OCI-LY7 (cell line): ENCODE data around the gene CACNA1I. TPM values are rescaled to one million over a fixed set of nuclear protein-coding genes. Genes with fewer than 3 reads are reported as not detected.

Experiments used
- BruUV-seq: library from RNA; stranded (reverse); fragments of 400-500 nt; replicated peaks from 2 replicates; lab custom pipeline; 2021; lab: Mats Ljungman, UMichigan
- CTCF ChIA-PET: fragments of 300-600 bp; sonication (Branson Sonifier 250); formaldehyde crosslinking; loops from one replicate; lab custom pipeline; 2022; ENCODE audit warnings: antibody characterized with exemption; ENCODE audit not compliant: unreplicated experiment; lab: Charles Lee
- POLR2A ChIA-PET: fragments of 300-600 bp; sonication (Branson Sonifier 250); formaldehyde crosslinking; loops from one replicate; lab custom pipeline; 2022; ENCODE audit warnings: antibody characterized with exemption; lab: Charles Lee
- DNase-seq: peaks from one replicate; pipeline ENCODE4 v3.0.0-alpha.2; 2015; ENCODE audit warnings: low spot score
- H2AFZ ChIP-seq: fragments of 200-600 bp; sonication (generic), shearing (Covaris generic); 2 replicates; pipeline ENCODE4 v1.6.1; 2014; ENCODE audit warnings: mild to moderate bottlenecking, antibody characterized with exemption, low read length, moderate library complexity
- H3K27ac ChIP-seq: fragments of 200-600 bp; sonication (generic); 2 replicates; pipeline ENCODE4 v1.5.1; 2014; ENCODE audit warnings: mixed run types, low read depth, mild to moderate bottlenecking, moderate library complexity, low read length, inconsistent platforms; ENCODE audit not compliant: poor library complexity, severe bottlenecking
- H3K36me3 ChIP-seq: fragments of 200-600 bp; sonication (generic); 2 replicates; pipeline ENCODE4 v1.6.1; 2014; ENCODE audit warnings: mild to moderate bottlenecking, antibody characterized with exemption, low read length, moderate library complexity, mixed read lengths; ENCODE audit not compliant: insufficient read depth
- H3K4me1 ChIP-seq: fragments of 200-600 bp; sonication (generic); 2 replicates; pipeline ENCODE4 v1.5.1; 2014; ENCODE audit warnings: mild to moderate bottlenecking, low read length; ENCODE audit not compliant: insufficient read depth, poor library complexity, severe bottlenecking
- H3K4me2 ChIP-seq: fragments of 200-600 bp; sonication (generic); 2 replicates; pipeline ENCODE4 v1.6.1; 2014; ENCODE audit warnings: mild to moderate bottlenecking, low read length
- H3K4me3 ChIP-seq: fragments of 200-600 bp; sonication (generic); 2 replicates; pipeline ENCODE4 v1.5.1; 2014; ENCODE audit warnings: mild to moderate bottlenecking, low read depth, low read length; ENCODE audit not compliant: poor library complexity, severe bottlenecking
- H3K79me2 ChIP-seq: fragments of 200-600 bp; sonication (generic); 2 replicates; pipeline ENCODE4 v1.6.1; 2016; ENCODE audit warnings: low read depth, mild to moderate bottlenecking, low read length, moderate library complexity, mixed read lengths; ENCODE audit not compliant: insufficient read depth
- H3K9me2 ChIP-seq: fragments of 200-600 bp; sonication (generic); 2 replicates; pipeline ENCODE4 v1.6.1; 2016; ENCODE audit warnings: mild to moderate bottlenecking, low read length, mixed read lengths; ENCODE audit not compliant: insufficient read depth
- H3K9me3 ChIP-seq: fragments of 200-600 bp; sonication (generic); 2 replicates; pipeline ENCODE4 v1.6.1; 2014; ENCODE audit warnings: mild to moderate bottlenecking, mixed run types, low read length, mixed read lengths
- H4K20me1 ChIP-seq: fragments of 200-600 bp; sonication (generic); 2 replicates; pipeline ENCODE4 v1.6.1; 2014; ENCODE audit warnings: mild to moderate bottlenecking, antibody characterized with exemption, low read length, moderate library complexity, mixed read lengths; ENCODE audit not compliant: insufficient read depth
- CTCF ChIP-seq: fragments of 200-600 bp; sonication (generic); conservative IDR thresholded peaks from 2 replicates; pipeline ENCODE4 v1.5.1; 2014; ENCODE audit warnings: mild to moderate bottlenecking, antibody characterized with exemption, low read length, moderate library complexity, mixed read lengths
- EZH2phosphoT487 ChIP-seq: fragments of 200-600 bp; sonication (generic); IDR thresholded peaks from 2 replicates; pipeline ENCODE4 v1.6.1; 2018; ENCODE audit warnings: low read depth, borderline replicate concordance, mild to moderate bottlenecking, mixed run types, antibody characterized with exemption, low read length, moderate library complexity, mixed read lengths
- intact Hi-C: fragments of 100-400 bp; cut with micrococcal nuclease; formaldehyde crosslinking; loops from one replicate; pipeline ENCODE4 v1.10.0; 2022; ENCODE audit not compliant: unreplicated experiment
- total RNA-seq, 2 experiments: library from RNA; depleted of rRNA in 1 of 2; stranded (reverse); fragments of >200 nt in 1 of 2; shearing (Covaris generic) in 1 of 2; gene quantifications; 2 replicates each; pipeline ENCODE4 v1.2.3, GENCODE V29; 2014 to 2022

CACNA1I gene
- total RNA-seq, 2 experiments from 2014 or later = 0.03 TPM; not detected in 1

GRCh38 chr22:39714321-39714720, 143.8 kb downstream of the CACNA1I start:
- intact Hi-C loops = no loop called here
- Histone ChIP-seq H3K4me2 (no peak overlapping the region), H3K4me3 (no peak overlapping the region), H2AFZ (no peak overlapping the region), H3K9me3 (no peaks in the 10 kb centered on the region), H3K79me2 (no peaks in the 10 kb centered on the region), H3K9me2 (no peaks in the 10 kb centered on the region), H3K4me1 (no peaks in the 10 kb centered on the region), H3K36me3 (no peaks in the 10 kb centered on the region), H3K27ac (no peak overlapping the region), H4K20me1 (no peaks in the 10 kb centered on the region)
- BruUV-seq = no TSS peak
- no peak for DNase-seq
- TF ChIP-seq EZH2phosphoT487 = no peak
- TF ChIP-seq CTCF = no peak
- ChIA-PET CTCF (no interaction called here), POLR2A (interaction anchor here (0.5 kb wide), 1 partner anchor 1000 kb away, joined by 4 read pairs; no protein-coding TSS in a partner anchor)

- Histone ChIP-seq H3K9me3 (no peaks in the 10 kb centered on the region), H3K36me3 (no peaks in the 10 kb centered on the region), H3K4me3 (no peak overlapping the region), H4K20me1 (no peaks in the 10 kb centered on the region), H3K27ac (no peak overlapping the region), H3K4me2 (no peak overlapping the region), H3K79me2 (no peaks in the 10 kb centered on the region), H3K9me2 (no peaks in the 10 kb centered on the region), H3K4me1 (no peaks in the 10 kb centered on the region), H2AFZ (no peak overlapping the region)
- TF ChIP-seq EZH2phosphoT487 = no peak
- no peak for TF ChIP-seq CTCF
- POLR2A ChIA-PET = interaction anchor here (1.2 kb wide), 1 partner anchor 155 kb away, joined by 3 read pairs; no protein-coding TSS in a partner anchor
- BruUV-seq = no TSS peak
- CTCF ChIA-PET = no interaction called here
- intact Hi-C loops = no loop called here
- DNase-seq = no peak
Measured at GRCh38 chr22:39715778-39716495, 145.4 kb downstream of the CACNA1I start.

GRCh38 chr22:39716534-39716933, 146.0 kb downstream of the CACNA1I start:
- Histone ChIP-seq H3K9me2 (no peaks in the 10 kb centered on the region), H2AFZ (no peak overlapping the region), H3K9me3 (no peaks in the 10 kb centered on the region), H3K79me2 (no peaks in the 10 kb centered on the region), H3K27ac (no peak overlapping the region), H3K36me3 (no peaks in the 10 kb centered on the region), H3K4me1 (no peaks in the 10 kb centered on the region), H3K4me2 (no peak overlapping the region), H3K4me3 (no peak overlapping the region), H4K20me1 (no peaks in the 10 kb centered on the region)
- no TSS peak for BruUV-seq
- CTCF ChIA-PET = no interaction called here
- DNase-seq = no peak
- TF ChIP-seq CTCF (no peak), EZH2phosphoT487 (no peak)
- intact Hi-C loops = no loop called here
- POLR2A ChIA-PET = no interaction called here
